Ureter (tissue), 1 donor: ENCODE results near the gene SLC22A6. TPM values are rescaled to one million over a fixed set of nuclear protein-coding genes. Genes with fewer than 3 reads are reported as not detected.

ENCODE experiments used
- DNase-seq: peaks from one replicate; pipeline ENCODE4 v3.0.0-alpha.2; 2020; ENCODE audit warnings: low spot score
- total RNA-seq: library from RNA; stranded (reverse); gene quantifications from one replicate; pipeline ENCODE4 v1.2.4, GENCODE V29; 2023
- donor health status: DM: yes; HTN: yes; CAD: no.

The SLC22A6 gene
- total RNA-seq, 1 donor from 2014 or later, result not detected

DNA sequence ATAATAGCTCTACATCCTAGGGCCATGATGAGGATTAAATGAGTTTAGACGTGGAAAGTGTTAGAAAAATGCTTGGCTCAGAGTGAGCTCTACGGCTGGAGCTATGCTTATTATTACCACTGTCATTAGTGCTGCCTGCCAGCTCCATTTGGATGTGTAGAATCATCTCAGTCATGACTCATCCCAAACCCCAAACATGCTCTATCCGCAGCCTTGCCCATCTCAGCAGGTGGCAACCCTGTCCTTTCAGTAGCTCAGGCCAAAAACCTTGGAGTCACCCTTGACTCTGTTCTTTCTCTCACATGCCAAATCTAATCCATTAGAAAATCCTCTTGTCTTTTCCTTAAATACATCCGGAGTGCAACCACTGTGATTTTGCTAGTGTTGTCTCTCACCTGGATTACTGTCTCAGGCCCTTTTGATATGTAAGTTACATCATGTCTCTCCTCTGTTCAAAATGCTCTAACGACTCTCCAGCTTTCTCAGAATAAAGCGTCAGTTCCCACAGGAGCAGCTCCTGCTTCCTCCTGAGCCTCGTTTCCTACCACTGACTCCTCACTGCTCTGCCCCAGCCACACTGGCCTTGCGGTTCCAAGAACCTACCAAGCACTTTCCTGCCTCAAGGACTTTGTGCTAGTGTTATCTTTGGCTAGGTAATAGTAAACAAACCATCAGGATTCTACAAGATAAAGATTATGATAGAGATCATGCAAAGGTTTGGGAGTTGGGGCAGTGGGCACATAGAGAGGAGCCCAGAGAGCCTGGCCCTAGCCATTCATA is 53.1 kb downstream of the SLC22A6 start:
- DNase-seq, result no peak

- DNase-seq, result no peak
Measured at GRCh38 chr11:62930666-62931065, 54.1 kb downstream of the SLC22A6 start.

- no peak for DNase-seq
Measured at GRCh38 chr11:62930157-62930556, 54.6 kb downstream of the SLC22A6 start.

DNA sequence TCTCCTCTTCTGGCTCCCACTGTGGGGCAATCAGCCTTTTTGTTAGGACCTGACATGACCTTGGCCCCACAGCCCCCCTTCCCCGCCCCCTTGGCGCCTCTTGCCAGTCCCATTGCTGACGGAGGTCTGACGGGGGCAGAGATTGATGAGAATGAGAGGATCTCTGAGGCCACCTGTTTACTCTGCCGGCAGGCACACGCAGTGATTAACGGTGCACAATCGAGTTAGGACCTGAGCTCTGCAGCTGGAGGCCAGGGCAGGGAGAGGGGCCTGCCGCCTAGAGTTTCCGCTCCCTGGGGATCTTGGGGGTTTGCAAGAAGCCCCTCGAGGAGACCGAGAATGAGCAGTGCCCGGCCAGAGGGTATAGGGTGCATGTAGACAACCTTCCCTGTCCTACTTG is 56.8 kb downstream of the SLC22A6 start:
- no peak for DNase-seq

DNA sequence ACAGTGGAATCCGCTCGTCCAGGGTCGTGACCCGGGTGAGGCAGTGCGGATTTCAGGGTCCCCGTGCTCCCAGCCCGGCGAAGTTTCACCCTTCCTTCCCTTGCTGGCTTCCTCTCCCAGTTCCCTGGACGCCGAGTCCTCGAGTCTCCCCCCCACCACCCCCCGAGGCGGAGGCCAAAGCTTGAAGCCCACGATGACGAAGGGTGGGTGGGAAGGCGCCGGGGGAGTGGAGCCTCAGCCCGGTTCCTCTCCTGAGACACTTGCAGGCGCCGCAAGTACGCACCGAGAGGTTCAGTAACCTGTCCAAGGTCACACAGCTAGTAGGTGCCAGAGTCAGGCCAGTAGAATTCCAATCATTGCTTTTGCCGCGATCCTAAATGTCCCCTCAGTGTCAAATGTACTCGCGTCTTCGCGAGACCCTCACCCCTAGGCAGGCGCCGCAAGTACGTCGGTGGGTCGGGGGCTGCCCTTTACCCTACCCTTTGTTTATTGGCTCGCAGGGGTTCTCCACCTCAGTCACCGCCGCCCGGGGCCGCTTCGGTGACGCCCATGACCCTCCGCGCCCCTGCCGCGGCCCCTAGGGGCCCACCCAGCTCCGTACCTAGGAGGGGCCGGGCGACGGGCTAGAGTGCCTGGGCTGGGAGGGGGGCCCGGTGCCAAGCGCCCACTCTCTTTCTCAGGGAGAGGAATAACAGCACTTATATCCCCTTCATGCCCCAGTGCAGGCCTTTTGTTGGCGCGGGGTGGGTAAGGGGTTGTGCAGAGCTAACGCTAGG is 57.9 kb downstream of the SLC22A6 start:
- no peak for DNase-seq

Other genes starting within 250 kb of the SLC22A6 start
- gene ZBTB3, start 230.8 kb downstream of the SLC22A6 start, total RNA-seq, result 16.0 TPM
- gene POLR2G, start 223.4 kb downstream of the SLC22A6 start, total RNA-seq, result 76.6 TPM
- 22.1 TPM for gene TAF6L, start 213.6 kb downstream of the SLC22A6 start, total RNA-seq
- gene TMEM179B, start 197.6 kb downstream of the SLC22A6 start, total RNA-seq, result 63.9 TPM
- gene TMEM223, start 193.0 kb downstream of the SLC22A6 start, total RNA-seq, result 18.4 TPM
- 94.6 TPM for gene NXF1, start 179.5 kb downstream of the SLC22A6 start, total RNA-seq
- 30.1 TPM for gene STX5, start 152.9 kb downstream of the SLC22A6 start, total RNA-seq
- not detected for gene TEX54, start 152.1 kb downstream of the SLC22A6 start, total RNA-seq
- 58.8 TPM for gene WDR74, start 145.4 kb downstream of the SLC22A6 start, total RNA-seq
- 245 TPM for gene SLC3A2, start 104.1 kb downstream of the SLC22A6 start, total RNA-seq
- not detected for gene CHRM1, start 63.6 kb downstream of the SLC22A6 start, total RNA-seq
- not detected for gene SLC22A8, start 30.9 kb upstream of the SLC22A6 start, total RNA-seq
- gene SLC22A24, start 159.3 kb upstream of the SLC22A6 start, total RNA-seq, result not detected